Tibial nerve (tissue), 4 donors: ENCODE measurements around the gene GPX5.

Source experiments
- CTCF ChIP-seq, 5 experiments: fragments of 200-600 bp in 3 of 5; fragments of 450-650 bp in 2 of 5; sonication (generic) in 3 of 5; IDR thresholded peaks; one replicate each; pipeline ENCODE4 v1.5.1; 2016 to 2019; ENCODE audit warnings: antibody characterized with exemption in 5 of 5, mild to moderate bottlenecking in 3 of 5, moderate library complexity in 2 of 5
- EP300 ChIP-seq, 2 donors: sonication (generic); formaldehyde crosslinking; IDR thresholded peaks; one replicate each; pipeline ENCODE4 v1.6.1; 2017; ENCODE audit warnings: antibody characterized with exemption in 2 of 2, mild to moderate bottlenecking in 1 of 2
- POLR2A ChIP-seq, 2 donors: fragments of 450-650 bp; IDR thresholded peaks; one replicate each; pipeline ENCODE4 v1.6.1; 2017; ENCODE audit warnings: antibody characterized with exemption in 2 of 2, mild to moderate bottlenecking in 2 of 2, moderate library complexity in 2 of 2

- TF ChIP-seq CTCF (IDR thresholded peaks at IDR 0.05), result no peak
- TF ChIP-seq POLR2A (IDR thresholded peaks at IDR 0.05), result no peak
- no peak for TF ChIP-seq EP300 (IDR thresholded peaks at IDR 0.05)
These were observed 10.0 kb upstream of the GPX5 start, which contains the start of gene GPX6 for GRCh38 chr6:28515676-28516075.
